ENCODE results near the gene TMEM181. TPM values are rescaled to one million over a fixed set of nuclear protein-coding genes. Genes with fewer than 3 reads are reported as not detected.
"Not testable (repeated sequence)": the region's sequence is repeated elsewhere in the genome, so short reads cannot be mapped to it uniquely, and the experiment has no call there.

Gene TMEM181
- total and polyA plus RNA-seq, 8 donors = 14.1 to 32.8 (median 23.1) TPM

DNA sequence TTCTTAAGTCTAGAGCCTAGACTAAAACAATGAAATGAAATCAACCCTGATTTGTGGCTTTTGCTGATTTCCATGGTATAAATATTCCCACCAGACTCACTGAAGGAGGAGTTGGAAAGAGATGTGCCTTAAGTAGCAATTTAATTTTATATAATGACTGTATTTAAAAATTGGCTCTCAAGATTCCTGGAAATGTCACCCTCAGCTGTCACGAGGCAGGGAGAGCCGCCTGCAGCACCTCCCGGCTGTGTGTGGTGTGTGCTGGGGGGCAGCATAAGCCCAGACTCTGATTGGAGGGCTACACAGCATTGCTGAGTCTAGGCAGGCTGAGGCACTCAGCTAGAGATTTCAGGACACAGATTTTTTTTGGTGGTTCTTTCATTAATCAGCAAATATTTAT, 40.6 kb upstream of the TMEM181 start:
- FAIRE-seq (no peak), ATAC-seq (no peak), DNase-seq (no peak)
- Histone ChIP-seq H3K4me3 (no peak overlapping the region), H3K27ac (no peak overlapping the region), H3K4me1 (peaks cover 0 to 4% (median 0%) of the 10 kb centered on the region in 3 donors), H3K36me3 (no peaks in the 10 kb centered on the region), H3K9me3 (no peaks in the 10 kb centered on the region), H3K27me3 (no peaks in the 10 kb centered on the region)
- intact Hi-C loops (cut with DNase I) = loop anchor here in 2 of 3 donors (10.0 kb wide), 1 partner anchor 294 kb away; no protein-coding TSS in a partner anchor
- WGBS, 2 donors = 63 to 77% methylated on average over 3 of the region's 3 CpGs
- TF ChIP-seq, protein P1, sequence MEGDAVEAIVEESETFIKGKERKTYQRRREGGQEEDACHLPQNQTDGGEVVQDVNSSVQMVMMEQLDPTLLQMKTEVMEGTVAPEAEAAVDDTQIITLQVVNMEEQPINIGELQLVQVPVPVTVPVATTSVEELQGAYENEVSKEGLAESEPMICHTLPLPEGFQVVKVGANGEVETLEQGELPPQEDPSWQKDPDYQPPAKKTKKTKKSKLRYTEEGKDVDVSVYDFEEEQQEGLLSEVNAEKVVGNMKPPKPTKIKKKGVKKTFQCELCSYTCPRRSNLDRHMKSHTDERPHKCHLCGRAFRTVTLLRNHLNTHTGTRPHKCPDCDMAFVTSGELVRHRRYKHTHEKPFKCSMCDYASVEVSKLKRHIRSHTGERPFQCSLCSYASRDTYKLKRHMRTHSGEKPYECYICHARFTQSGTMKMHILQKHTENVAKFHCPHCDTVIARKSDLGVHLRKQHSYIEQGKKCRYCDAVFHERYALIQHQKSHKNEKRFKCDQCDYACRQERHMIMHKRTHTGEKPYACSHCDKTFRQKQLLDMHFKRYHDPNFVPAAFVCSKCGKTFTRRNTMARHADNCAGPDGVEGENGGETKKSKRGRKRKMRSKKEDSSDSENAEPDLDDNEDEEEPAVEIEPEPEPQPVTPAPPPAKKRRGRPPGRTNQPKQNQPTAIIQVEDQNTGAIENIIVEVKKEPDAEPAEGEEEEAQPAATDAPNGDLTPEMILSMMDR (IDR thresholded peaks at IDR 0.05) = no peak

DNA sequence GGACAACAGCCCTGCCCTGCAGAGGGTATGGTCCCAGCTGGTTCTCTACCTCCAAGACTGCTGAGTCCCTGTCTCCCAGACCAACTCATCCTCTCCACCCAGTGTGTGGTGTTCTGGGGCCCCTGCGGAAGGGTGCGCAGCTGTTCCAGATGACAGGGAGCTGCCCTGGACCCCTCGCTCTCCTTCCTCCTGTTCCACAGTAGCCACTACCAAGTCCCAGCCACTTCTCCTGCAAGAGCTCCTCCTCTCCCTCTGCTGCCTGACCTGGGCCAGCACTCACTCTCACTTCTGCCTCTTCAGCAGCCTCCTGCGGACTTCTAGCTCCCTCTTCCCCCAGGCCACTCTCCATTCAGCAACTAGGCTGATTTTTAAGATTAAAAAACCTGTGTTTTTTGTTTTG, 40.1 kb upstream of the TMEM181 start:
- Histone ChIP-seq H3K36me3 (no peaks in the 10 kb centered on the region), H3K27ac (no peak overlapping the region), H3K27me3 (no peaks in the 10 kb centered on the region), H3K4me1 (peaks cover 0 to 4% (median 0%) of the 10 kb centered on the region in 3 donors), H3K4me3 (no peak overlapping the region), H3K9me3 (no peaks in the 10 kb centered on the region)
- intact Hi-C loops (cut with DNase I) = loop anchor here in 2 of 3 donors (10.0 kb wide), 1 partner anchor 295 kb away; no protein-coding TSS in a partner anchor
- 69% methylated on average over 4 of the region's 4 CpGs for WGBS, 2 donors
- TF ChIP-seq, protein P1 (IDR thresholded peaks at IDR 0.05) = no peak
- ATAC-seq (no peak), DNase-seq (no peak), FAIRE-seq (no peak)

DNA sequence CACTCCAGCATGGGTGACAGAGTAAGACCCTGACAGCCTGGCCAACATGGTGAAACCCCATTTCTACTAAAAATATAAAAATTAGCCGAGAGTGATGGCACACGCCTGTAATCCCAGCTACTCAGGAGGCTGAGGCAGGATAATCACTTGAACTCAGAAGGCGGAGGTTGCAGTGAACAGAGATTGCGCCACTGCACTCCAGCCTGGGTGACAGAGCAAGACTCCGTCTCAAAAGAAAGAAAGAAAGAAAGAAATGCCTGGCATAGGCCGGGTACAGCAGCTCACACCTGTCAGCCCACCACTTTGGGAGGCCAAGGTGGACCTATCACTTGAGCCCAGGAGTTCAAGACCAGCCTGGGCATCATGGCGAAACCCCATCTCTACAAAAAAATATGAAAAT, 38.9 kb upstream of the TMEM181 start:
- H3K36me3 ChIP-seq; intact Hi-C loops (cut with DNase I); H3K9me3 ChIP-seq; H3K27me3 ChIP-seq; H3K27ac ChIP-seq; DNase-seq; H3K4me1 ChIP-seq; H3K4me3 ChIP-seq; FAIRE-seq; ATAC-seq: not testable (repeated sequence)
- 85 to 93% methylated on average over 7 of the region's 7 CpGs for WGBS, 2 donors

DNA sequence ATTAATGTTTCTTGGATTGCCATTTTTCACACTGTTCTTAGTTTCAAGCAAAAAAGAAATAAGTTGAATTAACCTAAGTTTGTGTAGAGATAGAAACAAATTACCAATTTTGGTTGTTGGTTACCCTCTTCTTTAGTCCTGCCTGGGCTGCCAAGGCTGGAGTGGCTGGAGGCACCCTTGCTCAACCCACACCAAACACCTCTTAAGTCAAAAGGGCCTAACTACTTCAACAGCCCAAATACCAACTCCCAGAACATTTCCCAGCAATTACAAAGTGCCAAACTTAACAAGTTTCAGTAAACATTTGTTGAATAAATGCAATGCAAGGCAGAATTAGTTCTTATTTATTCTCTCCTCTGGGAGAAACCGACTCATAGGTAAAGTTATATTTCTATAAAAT, 38.1 kb upstream of the TMEM181 start:
- no peak for ATAC-seq
- intact Hi-C loops (cut with DNase I) = no loop called here
- WGBS, 2 donors = 74 to 85% methylated on average over 1 of the region's 1 CpG
- no peak overlapping the region for H3K4me3 ChIP-seq
- H3K27me3 ChIP-seq = no peaks in the 10 kb centered on the region
- no peak for DNase-seq
- no peak for FAIRE-seq
- H3K9me3 ChIP-seq = no peaks in the 10 kb centered on the region
- TF ChIP-seq, protein P1 (IDR thresholded peaks at IDR 0.05) = no peak
- H3K27ac ChIP-seq = no peak overlapping the region
- H3K4me1 ChIP-seq = peaks cover 0 to 4% (median 0%) of the 10 kb centered on the region in 3 donors
- no peaks in the 10 kb centered on the region for H3K36me3 ChIP-seq

DNA sequence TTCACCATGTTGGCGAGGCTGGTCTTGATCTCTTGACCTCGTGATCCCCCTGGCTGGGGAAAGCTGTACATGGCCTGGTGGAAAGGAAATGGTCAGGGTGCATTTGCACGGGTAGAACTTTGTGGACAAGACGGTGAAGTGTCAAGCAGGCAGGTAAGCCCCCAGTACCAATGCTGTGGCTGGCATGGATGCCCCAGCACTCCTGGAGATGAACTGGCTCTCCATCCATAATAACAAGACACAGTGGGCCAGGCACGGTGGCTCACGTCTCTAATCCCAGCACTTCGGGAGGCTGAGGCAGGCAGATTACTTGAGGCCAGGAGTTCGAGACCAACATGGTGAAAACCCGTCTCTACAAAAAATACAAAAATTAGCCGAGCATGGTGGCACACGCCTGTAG, 37.3 kb upstream of the TMEM181 start:
- Histone ChIP-seq H3K4me1 (peaks cover 0 to 4% (median 0%) of the 10 kb centered on the region in 3 donors), H3K27ac (no peak overlapping the region), H3K36me3 (no peaks in the 10 kb centered on the region), H3K4me3 (no peak overlapping the region), H3K27me3 (no peaks in the 10 kb centered on the region), H3K9me3 (no peaks in the 10 kb centered on the region)
- intact Hi-C loops (cut with DNase I) = no loop called here
- no peak for FAIRE-seq
- WGBS, 2 donors = 91 to 94% methylated on average over 11 of the region's 11 CpGs
- ATAC-seq = no peak
- TF ChIP-seq, protein P1 (IDR thresholded peaks at IDR 0.05) = no peak
- DNase-seq = no peak
